H1 (cell line): ENCODE results near the gene PTPN5. TPM values are rescaled to one million over a fixed set of nuclear protein-coding genes. Genes with fewer than 3 reads are reported as not detected.

Experiments used
- CTCF ChIA-PET: fragments of 300-600 bp; sonication (Branson Sonifier 250); formaldehyde crosslinking; loops from one replicate; lab custom pipeline; 2021; ENCODE audit not compliant: partially characterized antibody; lab: Charles Lee
- POLR2A ChIA-PET: fragments of 300-600 bp; sonication (Branson Sonifier 250); formaldehyde crosslinking; loops from one replicate; lab custom pipeline; 2021; ENCODE audit warnings: inconsistent platforms; ENCODE audit not compliant: partially characterized antibody; lab: Charles Lee
- DNase-seq, 2 experiments: peaks; one replicate each; pipeline versions ENCODE4 v3.0.0 to v3.0.0-alpha.2; 2010 to 2022; ENCODE audit warnings: low spot score in 2 of 2, low read depth in 1 of 2, mixed read lengths in 1 of 2
- FAIRE-seq: peaks from 2 replicates; lab custom pipeline; 2011; peaks lifted over from hg19 to GRCh38; lab: Jason Lieb, UNC
- H2AFZ ChIP-seq: 2 replicates; pipeline ENCODE4 v1.8.1; 2012; ENCODE audit warnings: low read length, inconsistent platforms
- H2AK5ac ChIP-seq: 2 replicates; pipeline ENCODE4 v1.6.1; 2013; ENCODE audit warnings: low read depth, low read length
- H2BK120ac ChIP-seq: replicated peaks from 2 replicates; pipeline ENCODE3; 2013; ENCODE audit warnings: low read depth, low read length, inconsistent platforms
- H2BK12ac ChIP-seq: 2 replicates; pipeline ENCODE4 v1.6.1; 2013; ENCODE audit warnings: low read depth, low read length
- H2BK15ac ChIP-seq: 2 replicates; pipeline ENCODE4 v1.6.1; 2013; ENCODE audit warnings: low read length
- H2BK20ac ChIP-seq: 2 replicates; pipeline ENCODE4 v1.6.1; 2013; ENCODE audit warnings: low read length
- H2BK5ac ChIP-seq: 2 replicates; pipeline ENCODE4 v1.6.1; 2013; ENCODE audit warnings: low read depth, low read length
- H3K14ac ChIP-seq: 2 replicates; pipeline ENCODE4 v1.6.1; 2013; ENCODE audit warnings: inconsistent platforms; ENCODE audit not compliant: insufficient read length
- H3K18ac ChIP-seq: 2 replicates; pipeline ENCODE4 v1.6.1; 2013; ENCODE audit warnings: low read length; ENCODE audit errors: extremely low read depth
- H3K23ac ChIP-seq: 2 replicates; pipeline ENCODE4 v1.6.1; 2013; ENCODE audit warnings: inconsistent platforms; ENCODE audit not compliant: insufficient read length
- H3K23me2 ChIP-seq: 2 replicates; pipeline ENCODE4 v1.6.1; 2013; ENCODE audit warnings: low read depth, low read length
- H3K27ac ChIP-seq: 2 replicates; pipeline ENCODE4 v1.6.1; 2011; ENCODE audit warnings: low read depth, low read length, inconsistent platforms
- H3K27me3 ChIP-seq, 4 experiments: replicated peaks in 1 of 4; 1 replicate in 1 of 4; 2 replicates in 3 of 4; pipeline versions ENCODE4 v1.6.1 to v1.8.1; 2011 to 2013; ENCODE audit warnings: low read length in 3 of 4, mild to moderate bottlenecking in 3 of 4, inconsistent platforms in 2 of 4, mixed read lengths in 2 of 4, moderate library complexity in 1 of 4; ENCODE audit not compliant: control insufficient read depth in 3 of 4, insufficient read depth in 3 of 4; ENCODE audit errors: extremely low read depth in 1 of 4
- H3K36me3 ChIP-seq, 4 experiments: 2 replicates each; pipeline versions ENCODE4 v1.6.1 to v1.8.1; 2011 to 2013; ENCODE audit warnings: mild to moderate bottlenecking in 4 of 4, low read length in 3 of 4, moderate library complexity in 2 of 4, control low read depth in 1 of 4, inconsistent platforms in 1 of 4; ENCODE audit not compliant: insufficient read depth in 4 of 4, control insufficient read depth in 2 of 4
- H3K4ac ChIP-seq: replicated peaks from 2 replicates; pipeline ENCODE3; 2013; ENCODE audit warnings: low read length, low read depth, mixed read lengths, inconsistent platforms; ENCODE audit not compliant: insufficient read length
- H3K4me1 ChIP-seq, 4 experiments: replicated peaks in 1 of 4; 1 replicate in 1 of 4; 2 replicates in 3 of 4; pipeline versions ENCODE4 v1.6.1 to v1.8.1; 2011 to 2013; ENCODE audit warnings: low read length in 3 of 4, inconsistent platforms in 2 of 4, mixed read lengths in 1 of 4; ENCODE audit not compliant: insufficient read depth in 4 of 4, control insufficient read depth in 3 of 4
- H3K4me2 ChIP-seq, 2 experiments: 2 replicates each; pipeline versions ENCODE4 v1.6.1 to v1.8.1; 2011 to 2013; ENCODE audit warnings: low read depth in 2 of 2, low read length in 2 of 2, control low read depth in 1 of 2, inconsistent platforms in 1 of 2, mild to moderate bottlenecking in 1 of 2; ENCODE audit not compliant: insufficient read depth in 1 of 2
- H3K4me3 ChIP-seq, 4 experiments: fragments of 200-600, 300-600 bp in 1 of 4; sonication (generic), shearing (Covaris generic), sonication (Bioruptor Twin) in 1 of 4; 2 replicates each; pipeline versions ENCODE4 v1.5.1 to v1.8.1; 2011 to 2016; ENCODE audit warnings: low read length in 4 of 4, low read depth in 3 of 4, control low read depth in 2 of 4, inconsistent platforms in 2 of 4, mild to moderate bottlenecking in 2 of 4, mixed read lengths in 1 of 4, moderate library complexity in 1 of 4; ENCODE audit not compliant: insufficient read depth in 2 of 4; ENCODE audit errors: extremely low read depth in 1 of 4
- H3K56ac ChIP-seq: replicated peaks from 2 replicates; pipeline ENCODE3; 2013; ENCODE audit warnings: low read depth, mild to moderate bottlenecking, mixed read lengths, low read length, inconsistent platforms; ENCODE audit not compliant: insufficient read length
- H3K79me1 ChIP-seq: 2 replicates; pipeline ENCODE4 v1.6.1; 2013; ENCODE audit warnings: low read depth, low read length, control low read depth
- H3K79me2 ChIP-seq, 2 experiments: 2 replicates each; pipeline versions ENCODE4 v1.6.1 to v1.8.1; 2012 to 2013; ENCODE audit warnings: low read length in 2 of 2, mild to moderate bottlenecking in 2 of 2, inconsistent platforms in 1 of 2; ENCODE audit not compliant: insufficient read depth in 2 of 2, control insufficient read depth in 1 of 2
- H3K9ac ChIP-seq, 4 experiments: replicated peaks in 1 of 4; 1 replicate in 1 of 4; 2 replicates in 3 of 4; pipeline versions ENCODE4 v1.6.1 to v1.8.1; 2011 to 2013; ENCODE audit warnings: low read depth in 3 of 4, low read length in 3 of 4, control low read depth in 2 of 4, mild to moderate bottlenecking in 2 of 4, moderate library complexity in 2 of 4, inconsistent platforms in 1 of 4; ENCODE audit errors: extremely low read depth in 1 of 4
- H3K9me3 ChIP-seq, 2 experiments: 2 replicates each; pipeline versions ENCODE4 v1.6.1 to v1.8.1; 2012 to 2013; ENCODE audit warnings: mild to moderate bottlenecking in 2 of 2, moderate library complexity in 2 of 2, control low read depth in 1 of 2, inconsistent platforms in 1 of 2, low read depth in 1 of 2, low read length in 1 of 2, mixed read lengths in 1 of 2; ENCODE audit not compliant: insufficient read depth in 2 of 2
- H4K20me1 ChIP-seq, 2 experiments: replicated peaks in 1 of 2; 2 replicates each; pipeline versions ENCODE3 to v1.8.1; 2011 to 2013; ENCODE audit warnings: inconsistent platforms in 2 of 2, low read length in 2 of 2, mild to moderate bottlenecking in 1 of 2; ENCODE audit not compliant: insufficient read depth in 2 of 2, control insufficient read depth in 1 of 2
- H4K5ac ChIP-seq: 2 replicates; pipeline ENCODE4 v1.6.1; 2013; ENCODE audit warnings: low read length, low read depth, mixed read lengths, inconsistent platforms; ENCODE audit not compliant: insufficient read length
- H4K8ac ChIP-seq: 2 replicates; pipeline ENCODE4 v1.8.0; 2013; ENCODE audit warnings: mild to moderate bottlenecking, moderate library complexity, low read length, inconsistent platforms; ENCODE audit not compliant: insufficient read depth; ENCODE audit errors: extremely low read depth
- H4K91ac ChIP-seq: replicated peaks from 2 replicates; pipeline ENCODE3; 2013; ENCODE audit warnings: low read length, mixed read lengths, inconsistent platforms; ENCODE audit not compliant: insufficient read length
- CTCF ChIP-seq, 3 experiments: IDR thresholded peaks; 1 replicate in 2 of 3; 2 replicates in 1 of 3; pipeline versions ENCODE4 v1.5.1 to v1.6.1; 2011; ENCODE audit warnings: low read length in 3 of 3, mild to moderate bottlenecking in 3 of 3, inconsistent platforms in 2 of 3, low read depth in 1 of 3, moderate library complexity in 1 of 3; ENCODE audit not compliant: insufficient read depth in 1 of 3; ENCODE audit errors: control extremely low read depth in 1 of 3
- MAX ChIP-seq: IDR thresholded peaks from 2 replicates; pipeline ENCODE4 v1.6.1; 2012; ENCODE audit warnings: inconsistent platforms
- POU5F1 ChIP-seq: IDR thresholded peaks from 2 replicates; pipeline ENCODE4 v1.6.1; 2011; ENCODE audit warnings: low read depth, mild to moderate bottlenecking, low read length, moderate library complexity
- SRF ChIP-seq: IDR thresholded peaks from 2 replicates; pipeline ENCODE4 v1.6.1; 2011; ENCODE audit warnings: mild to moderate bottlenecking, low read depth, low read length, moderate library complexity
- TEAD4 ChIP-seq: IDR thresholded peaks from 2 replicates; pipeline ENCODE4 v1.6.1; 2012; ENCODE audit warnings: low read depth, low read length, inconsistent platforms, mixed read lengths
- WGBS, 2 experiments: shearing (Covaris generic) in 1 of 2; methylation state at CpG; one replicate each; pipeline versions ENCODE4 v1.1.6 to v1.1.7; 2013 to 2015; ENCODE audit warnings: low lambda C conversion rate in 2 of 2, mixed read lengths in 2 of 2, inconsistent platforms in 1 of 2, low coverage in 1 of 2, missing lambda C conversion rate in 1 of 2; ENCODE audit not compliant: insufficient replicate concordance in 2 of 2, insufficient coverage in 1 of 2, insufficient read length in 1 of 2; ENCODE audit errors: extremely low coverage in 1 of 2, missing lambda C conversion rate in 1 of 2; 5-methylcytosine and 5-hydroxymethylcytosine counted together
- polyA plus RNA-seq, 7 experiments: library from polyadenylated mRNA; depleted of rRNA in 3 of 7; stranded (reverse) in 5 of 7; unstranded in 2 of 7; fragments of >200 nt in 5 of 7; fragments of 200-250 nt in 2 of 7; gene quantifications; 1 replicate in 5 of 7; 2 replicates in 1 of 7; 4 replicates in 1 of 7; pipeline versions ENCODE4 v1.2.1 to v1.2.3, GENCODE V29; 2011 to 2013; ENCODE audit warnings: missing spikeins in 2 of 7, mixed read lengths in 2 of 7
- total RNA-seq: library from RNA; stranded (reverse); fragmentation: NEBNext Ultra II Directional; extraction: Animal tissue kit (Norgen Biotek cat#: 25700); gene quantifications from 2 replicates; pipeline ENCODE4 v1.2.1, GENCODE V29; 2021

The PTPN5 gene
- total and polyA plus RNA-seq, 2 of the 8 experiments (the other 6 are each of a cell fraction or from before 2014, with no cell fraction given): 8.4 to 12.9 TPM

GRCh38 chr11:18736590-18737148, 54.9 kb downstream of the PTPN5 start:
- Histone ChIP-seq H4K91ac (no peak overlapping the region), H3K56ac (no peak overlapping the region), H3K79me1 (no peaks in the 10 kb centered on the region), H2BK12ac (no peak overlapping the region), H2BK15ac (no peak overlapping the region), H4K5ac (no peak overlapping the region), H3K14ac (no peak overlapping the region), H3K4ac (no peak overlapping the region), H4K8ac (no peak overlapping the region; the same call in 1 of the 2 replicates), H3K79me2 (no peaks in the 10 kb centered on the region), H3K4me3 (no peak overlapping the region), H3K9ac (no peak overlapping the region), H2AK5ac (no peak overlapping the region), H2BK5ac (no peak overlapping the region), H4K20me1 (no peaks in the 10 kb centered on the region), H3K27me3 (no peaks in the 10 kb centered on the region), H2BK120ac (no peak overlapping the region), H3K4me1 (no peaks in the 10 kb centered on the region), H3K4me2 (no peak overlapping the region), H3K23me2 (no peaks in the 10 kb centered on the region), H2BK20ac (no peak overlapping the region), H3K36me3 (no peaks in the 10 kb centered on the region), H3K27ac (no peak overlapping the region), H3K18ac (no peak overlapping the region), H2AFZ (no peak overlapping the region), H3K23ac (no peak overlapping the region), H3K9me3 (no peaks in the 10 kb centered on the region)
- TF ChIP-seq CTCF (IDR thresholded peaks at IDR 0.05; ENCODE audit: control extremely low read depth in 1 of 3, insufficient read depth in 1 of 3, low read depth in 1 of 3, low read length in 3 of 3) (peak in 1 of 3 experiments; percentile 19; a peak in 2 of 4 replicates), POU5F1 (no peak), TEAD4 (peak; percentile 68; the same call in 1 of the 2 replicates), SRF (peak; percentile 52; the same call in 1 of the 2 replicates), MAX (no peak)
- ChIA-PET CTCF (interaction anchor here (0.9 to 16.4 kb wide), 6 partner anchors 9 to 147 kb away, joined by 3 to 244 read pairs (median 4); partner anchors contain the start of gene IGSF22), POLR2A (no interaction called here)
- WGBS, 2 experiments: 78% methylated on average over 9 of the region's 10 CpGs; no CpG with 5 or more reads in 1 of the 2 experiments
- DNase-seq (peak in 1 of 2 experiments; percentile 53), FAIRE-seq (no peak)
